HepG2 (cell line): ENCODE data around the gene TMEM141. TPM values are rescaled to one million over a fixed set of nuclear protein-coding genes. Genes with fewer than 3 reads are reported as not detected.

ENCODE experiments used
- FOXM1 ChIP-seq: sonication (generic); formaldehyde crosslinking; IDR thresholded peaks from 2 replicates; pipeline ENCODE4 v1.5.0; 2020; ENCODE audit warnings: missing genetic modification reagents
- LCORL ChIP-seq, 2 experiments: fragments of 450-650 bp in 1 of 2; sonication (generic) in 1 of 2; formaldehyde crosslinking in 1 of 2; IDR thresholded peaks; 2 replicates each; pipeline versions ENCODE4 v1.5.0 to v1.6.1; 2017 to 2020; ENCODE audit warnings: antibody characterized with exemption in 1 of 2, missing genetic modification reagents in 1 of 2
- NCOR1 ChIP-seq: fragments of 200-600 bp; sonication (generic); IDR thresholded peaks from 2 replicates; pipeline ENCODE4 v1.7.0; 2017; ENCODE audit warnings: antibody characterized with exemption, low read length, borderline replicate concordance
- RBFOX2 ChIP-seq: fragments of 200-400 bp; formaldehyde crosslinking; IDR thresholded peaks from 2 replicates; pipeline ENCODE4 v1.6.1; 2017; ENCODE audit warnings: low read depth, mild to moderate bottlenecking, low read length
- SMC3 ChIP-seq: IDR thresholded peaks from 2 replicates; pipeline ENCODE4 v1.6.1; 2011; ENCODE audit warnings: low read length, improper control_type of control experiment
- TGIF2 ChIP-seq: IDR thresholded peaks from 2 replicates; pipeline ENCODE4 v1.6.1; 2016; ENCODE audit warnings: control low read depth, missing compliant biosample characterization
- TP53 ChIP-seq: sonication (generic); formaldehyde crosslinking; conservative IDR thresholded peaks from 2 replicates; pipeline ENCODE4 v1.4.0; 2020; ENCODE audit warnings: missing genetic modification reagents
- ZBTB7B ChIP-seq: sonication (generic); formaldehyde crosslinking; IDR thresholded peaks from 2 replicates; pipeline ENCODE4 v1.4.0; 2020; ENCODE audit warnings: missing genetic modification reagents
- ZC3H4 ChIP-seq: sonication (generic); formaldehyde crosslinking; IDR thresholded peaks from 2 replicates; pipeline ENCODE4 v1.4.0; 2020; ENCODE audit warnings: missing genetic modification reagents, borderline replicate concordance
- ZNF160 ChIP-seq: sonication (generic); formaldehyde crosslinking; IDR thresholded peaks from 2 replicates; pipeline ENCODE4 v1.8.0; 2022; ENCODE audit warnings: mild to moderate bottlenecking, inconsistent platforms, missing genetic modification reagents
- ZNF20 ChIP-seq: sonication (generic); formaldehyde crosslinking; IDR thresholded peaks from 2 replicates; pipeline ENCODE4 v1.4.0; 2020; ENCODE audit warnings: mild to moderate bottlenecking, moderate library complexity, missing genetic modification reagents
- polyA plus RNA-seq, 8 experiments: library from polyadenylated mRNA; depleted of rRNA in 3 of 8; stranded (reverse) in 7 of 8; unstranded in 1 of 8; fragments of >200 nt; fragmentation: Illumina TruSeq in 4 of 8; extraction: Trizol in 4 of 8; gene quantifications; 2 replicates each; pipeline versions ENCODE4 v1.2.1 to v1.2.3, GENCODE V29; 2011 to 2016; ENCODE audit warnings: low read depth in 4 of 8, missing spikeins in 1 of 8, mixed read lengths in 1 of 8; ENCODE audit not compliant: insufficient read depth in 1 of 8
- total RNA-seq, 5 experiments: library from RNA; depleted of rRNA; stranded (reverse); fragments of >200 nt; fragmentation: Illumina TruSeq; extraction: Trizol; gene quantifications; 2 replicates each; pipeline ENCODE4 v1.2.3, GENCODE V29; 2016; ENCODE audit warnings: low read depth in 1 of 5
- TF ChIP-seq, protein P1 (sequence below): sonication (generic); formaldehyde crosslinking; IDR thresholded peaks from 2 replicates; pipeline ENCODE4 v1.5.0; 2020; ENCODE audit warnings: missing genetic modification reagents
- TF ChIP-seq, protein P2 (sequence below): IDR thresholded peaks from 2 replicates; pipeline ENCODE4 v1.4.0; 2020; ENCODE audit warnings: mild to moderate bottlenecking, missing genetic modification reagents
- TF ChIP-seq, protein P3 (sequence below): sonication (generic); formaldehyde crosslinking; IDR thresholded peaks from 2 replicates; pipeline ENCODE4 v1.5.0; 2020; ENCODE audit warnings: mild to moderate bottlenecking, low read depth, missing genetic modification reagents, borderline replicate concordance
- TF ChIP-seq, protein P4 (sequence below): sonication (generic); formaldehyde crosslinking; IDR thresholded peaks from 2 replicates; pipeline ENCODE4 v1.4.0; 2020; ENCODE audit warnings: missing genetic modification reagents
- TF ChIP-seq, protein P5 (sequence below): sonication (generic); formaldehyde crosslinking; IDR thresholded peaks from 2 replicates; pipeline ENCODE4 v1.5.1; 2020; ENCODE audit warnings: missing genetic modification reagents, mild to moderate bottlenecking, borderline replicate concordance
- TF ChIP-seq, protein P6 (sequence below): sonication (generic); formaldehyde crosslinking; IDR thresholded peaks from 2 replicates; pipeline ENCODE4 v1.4.0; 2020; ENCODE audit warnings: mild to moderate bottlenecking, missing genetic modification reagents

Gene TMEM141
- total and polyA plus RNA-seq, 2 of the 13 experiments (the other 11 are each of a cell fraction or from before 2014, with no cell fraction given) = 81.0 to 202 TPM

DNA sequence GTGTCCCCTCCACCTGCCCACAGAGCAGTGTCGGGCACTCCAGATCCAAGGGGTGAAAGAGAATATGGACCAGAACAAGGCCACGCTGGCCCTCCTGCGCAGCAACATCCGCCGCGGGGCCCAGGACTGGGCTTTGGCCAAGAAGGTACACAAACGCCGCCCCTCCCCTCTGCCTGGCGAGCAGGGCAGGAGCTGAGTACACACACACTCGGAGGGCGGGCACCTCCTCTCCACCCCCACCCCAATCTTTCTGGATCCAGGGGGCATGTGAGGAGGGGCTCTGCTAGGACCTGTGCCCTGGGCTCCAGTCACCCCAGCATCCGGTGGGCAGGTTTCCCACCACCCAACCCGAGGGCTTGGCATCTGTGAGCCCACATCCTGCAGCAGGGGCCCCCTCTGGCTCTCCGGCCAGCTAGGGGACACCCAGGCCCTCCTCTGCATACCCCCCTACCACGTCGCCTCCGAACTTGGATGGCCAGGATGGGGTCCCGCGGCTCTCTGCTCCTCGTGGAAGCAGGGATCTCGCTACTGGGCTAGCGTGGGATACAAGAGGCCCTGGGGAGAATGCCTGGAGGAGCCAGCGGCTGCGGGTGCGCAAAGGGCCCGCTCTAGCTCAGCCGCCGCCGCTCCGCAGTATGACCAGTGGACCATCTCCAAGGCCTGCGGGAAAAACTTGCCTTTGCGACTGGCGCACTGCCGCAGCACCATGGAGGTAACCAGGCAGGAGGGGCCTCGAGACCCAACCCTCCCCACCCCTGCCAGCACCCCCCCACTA is 8.1 kb downstream of the TMEM141 start (continued):
- TF ChIP-seq, protein P1, sequence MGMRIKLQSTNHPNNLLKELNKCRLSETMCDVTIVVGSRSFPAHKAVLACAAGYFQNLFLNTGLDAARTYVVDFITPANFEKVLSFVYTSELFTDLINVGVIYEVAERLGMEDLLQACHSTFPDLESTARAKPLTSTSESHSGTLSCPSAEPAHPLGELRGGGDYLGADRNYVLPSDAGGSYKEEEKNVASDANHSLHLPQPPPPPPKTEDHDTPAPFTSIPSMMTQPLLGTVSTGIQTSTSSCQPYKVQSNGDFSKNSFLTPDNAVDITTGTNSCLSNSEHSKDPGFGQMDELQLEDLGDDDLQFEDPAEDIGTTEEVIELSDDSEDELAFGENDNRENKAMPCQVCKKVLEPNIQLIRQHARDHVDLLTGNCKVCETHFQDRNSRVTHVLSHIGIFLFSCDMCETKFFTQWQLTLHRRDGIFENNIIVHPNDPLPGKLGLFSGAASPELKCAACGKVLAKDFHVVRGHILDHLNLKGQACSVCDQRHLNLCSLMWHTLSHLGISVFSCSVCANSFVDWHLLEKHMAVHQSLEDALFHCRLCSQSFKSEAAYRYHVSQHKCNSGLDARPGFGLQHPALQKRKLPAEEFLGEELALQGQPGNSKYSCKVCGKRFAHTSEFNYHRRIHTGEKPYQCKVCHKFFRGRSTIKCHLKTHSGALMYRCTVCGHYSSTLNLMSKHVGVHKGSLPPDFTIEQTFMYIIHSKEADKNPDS (CRISPR knock-in tag) = peak; percentile 30
- TF ChIP-seq ZC3H4 (CRISPR knock-in tag) (peak; percentile 41; the same call in 1 of the 2 replicates), RBFOX2 (peak; percentile 93), NCOR1 (no peak), FOXM1 (no peak), LCORL (IDR thresholded peaks at IDR 0.05) (no peak), LCORL (CRISPR knock-in tag; IDR thresholded peaks at IDR 0.05) (peak; percentile 77), ZNF160 (peak; percentile 58; the same call in 1 of the 2 replicates), SMC3 (no peak), ZBTB7B (CRISPR knock-in tag) (peak; percentile 86), TGIF2 (CRISPR knock-in tag) (no peak; the same call in 1 of the 2 replicates), TP53 (CRISPR knock-in tag) (no peak), ZNF20 (CRISPR knock-in tag) (no peak)
- TF ChIP-seq, protein P2, sequence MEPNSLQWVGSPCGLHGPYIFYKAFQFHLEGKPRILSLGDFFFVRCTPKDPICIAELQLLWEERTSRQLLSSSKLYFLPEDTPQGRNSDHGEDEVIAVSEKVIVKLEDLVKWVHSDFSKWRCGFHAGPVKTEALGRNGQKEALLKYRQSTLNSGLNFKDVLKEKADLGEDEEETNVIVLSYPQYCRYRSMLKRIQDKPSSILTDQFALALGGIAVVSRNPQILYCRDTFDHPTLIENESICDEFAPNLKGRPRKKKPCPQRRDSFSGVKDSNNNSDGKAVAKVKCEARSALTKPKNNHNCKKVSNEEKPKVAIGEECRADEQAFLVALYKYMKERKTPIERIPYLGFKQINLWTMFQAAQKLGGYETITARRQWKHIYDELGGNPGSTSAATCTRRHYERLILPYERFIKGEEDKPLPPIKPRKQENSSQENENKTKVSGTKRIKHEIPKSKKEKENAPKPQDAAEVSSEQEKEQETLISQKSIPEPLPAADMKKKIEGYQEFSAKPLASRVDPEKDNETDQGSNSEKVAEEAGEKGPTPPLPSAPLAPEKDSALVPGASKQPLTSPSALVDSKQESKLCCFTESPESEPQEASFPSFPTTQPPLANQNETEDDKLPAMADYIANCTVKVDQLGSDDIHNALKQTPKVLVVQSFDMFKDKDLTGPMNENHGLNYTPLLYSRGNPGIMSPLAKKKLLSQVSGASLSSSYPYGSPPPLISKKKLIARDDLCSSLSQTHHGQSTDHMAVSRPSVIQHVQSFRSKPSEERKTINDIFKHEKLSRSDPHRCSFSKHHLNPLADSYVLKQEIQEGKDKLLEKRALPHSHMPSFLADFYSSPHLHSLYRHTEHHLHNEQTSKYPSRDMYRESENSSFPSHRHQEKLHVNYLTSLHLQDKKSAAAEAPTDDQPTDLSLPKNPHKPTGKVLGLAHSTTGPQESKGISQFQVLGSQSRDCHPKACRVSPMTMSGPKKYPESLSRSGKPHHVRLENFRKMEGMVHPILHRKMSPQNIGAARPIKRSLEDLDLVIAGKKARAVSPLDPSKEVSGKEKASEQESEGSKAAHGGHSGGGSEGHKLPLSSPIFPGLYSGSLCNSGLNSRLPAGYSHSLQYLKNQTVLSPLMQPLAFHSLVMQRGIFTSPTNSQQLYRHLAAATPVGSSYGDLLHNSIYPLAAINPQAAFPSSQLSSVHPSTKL (CRISPR knock-in tag) = peak; percentile 42; the same call in 1 of the 2 replicates
- TF ChIP-seq, protein P3, sequence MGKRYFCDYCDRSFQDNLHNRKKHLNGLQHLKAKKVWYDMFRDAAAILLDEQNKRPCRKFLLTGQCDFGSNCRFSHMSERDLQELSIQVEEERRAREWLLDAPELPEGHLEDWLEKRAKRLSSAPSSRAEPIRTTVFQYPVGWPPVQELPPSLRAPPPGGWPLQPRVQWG = no peak
- TF ChIP-seq, protein P4, sequence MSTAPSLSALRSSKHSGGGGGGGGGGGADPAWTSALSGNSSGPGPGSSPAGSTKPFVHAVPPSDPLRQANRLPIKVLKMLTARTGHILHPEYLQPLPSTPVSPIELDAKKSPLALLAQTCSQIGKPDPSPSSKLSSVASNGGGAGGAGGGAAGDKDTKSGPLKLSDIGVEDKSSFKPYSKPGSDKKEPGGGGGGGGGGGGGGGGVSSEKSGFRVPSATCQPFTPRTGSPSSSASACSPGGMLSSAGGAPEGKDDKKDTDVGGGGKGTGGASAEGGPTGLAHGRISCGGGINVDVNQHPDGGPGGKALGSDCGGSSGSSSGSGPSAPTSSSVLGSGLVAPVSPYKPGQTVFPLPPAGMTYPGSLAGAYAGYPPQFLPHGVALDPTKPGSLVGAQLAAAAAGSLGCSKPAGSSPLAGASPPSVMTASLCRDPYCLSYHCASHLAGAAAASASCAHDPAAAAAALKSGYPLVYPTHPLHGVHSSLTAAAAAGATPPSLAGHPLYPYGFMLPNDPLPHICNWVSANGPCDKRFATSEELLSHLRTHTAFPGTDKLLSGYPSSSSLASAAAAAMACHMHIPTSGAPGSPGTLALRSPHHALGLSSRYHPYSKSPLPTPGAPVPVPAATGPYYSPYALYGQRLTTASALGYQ = peak; percentile 61; the same call in 1 of the 2 replicates
- TF ChIP-seq, protein P5, sequence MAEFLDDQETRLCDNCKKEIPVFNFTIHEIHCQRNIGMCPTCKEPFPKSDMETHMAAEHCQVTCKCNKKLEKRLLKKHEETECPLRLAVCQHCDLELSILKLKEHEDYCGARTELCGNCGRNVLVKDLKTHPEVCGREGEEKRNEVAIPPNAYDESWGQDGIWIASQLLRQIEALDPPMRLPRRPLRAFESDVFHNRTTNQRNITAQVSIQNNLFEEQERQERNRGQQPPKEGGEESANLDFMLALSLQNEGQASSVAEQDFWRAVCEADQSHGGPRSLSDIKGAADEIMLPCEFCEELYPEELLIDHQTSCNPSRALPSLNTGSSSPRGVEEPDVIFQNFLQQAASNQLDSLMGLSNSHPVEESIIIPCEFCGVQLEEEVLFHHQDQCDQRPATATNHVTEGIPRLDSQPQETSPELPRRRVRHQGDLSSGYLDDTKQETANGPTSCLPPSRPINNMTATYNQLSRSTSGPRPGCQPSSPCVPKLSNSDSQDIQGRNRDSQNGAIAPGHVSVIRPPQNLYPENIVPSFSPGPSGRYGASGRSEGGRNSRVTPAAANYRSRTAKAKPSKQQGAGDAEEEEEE = no peak
- TF ChIP-seq, protein P6, sequence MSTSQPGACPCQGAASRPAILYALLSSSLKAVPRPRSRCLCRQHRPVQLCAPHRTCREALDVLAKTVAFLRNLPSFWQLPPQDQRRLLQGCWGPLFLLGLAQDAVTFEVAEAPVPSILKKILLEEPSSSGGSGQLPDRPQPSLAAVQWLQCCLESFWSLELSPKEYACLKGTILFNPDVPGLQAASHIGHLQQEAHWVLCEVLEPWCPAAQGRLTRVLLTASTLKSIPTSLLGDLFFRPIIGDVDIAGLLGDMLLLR (CRISPR knock-in tag) = no peak; the same call in 1 of the 2 replicates
